ENCODE results near the gene PLXNA4.

GRCh38 chr7:132575419-132575981, 770 bp downstream of the PLXNA4 start:
- TF ChIP-seq POLR2A (IDR thresholded peaks at IDR 0.05) (no peak), CTCF (IDR thresholded peaks at IDR 0.05) (peak in 2 of 4 experiments; percentile 17 to 39), POLR2AphosphoS5 (IDR thresholded peaks at IDR 0.05) (peak; percentile 32), EP300 (IDR thresholded peaks at IDR 0.05) (no peak)

All from gastroesophageal sphincter (tissue), 3 donors.